ENCODE results near the gene REM1.
"Not testable (repeated sequence)": the region's sequence is repeated elsewhere in the genome, so short reads cannot be mapped to it uniquely, and the experiment has no call there.

DNA sequence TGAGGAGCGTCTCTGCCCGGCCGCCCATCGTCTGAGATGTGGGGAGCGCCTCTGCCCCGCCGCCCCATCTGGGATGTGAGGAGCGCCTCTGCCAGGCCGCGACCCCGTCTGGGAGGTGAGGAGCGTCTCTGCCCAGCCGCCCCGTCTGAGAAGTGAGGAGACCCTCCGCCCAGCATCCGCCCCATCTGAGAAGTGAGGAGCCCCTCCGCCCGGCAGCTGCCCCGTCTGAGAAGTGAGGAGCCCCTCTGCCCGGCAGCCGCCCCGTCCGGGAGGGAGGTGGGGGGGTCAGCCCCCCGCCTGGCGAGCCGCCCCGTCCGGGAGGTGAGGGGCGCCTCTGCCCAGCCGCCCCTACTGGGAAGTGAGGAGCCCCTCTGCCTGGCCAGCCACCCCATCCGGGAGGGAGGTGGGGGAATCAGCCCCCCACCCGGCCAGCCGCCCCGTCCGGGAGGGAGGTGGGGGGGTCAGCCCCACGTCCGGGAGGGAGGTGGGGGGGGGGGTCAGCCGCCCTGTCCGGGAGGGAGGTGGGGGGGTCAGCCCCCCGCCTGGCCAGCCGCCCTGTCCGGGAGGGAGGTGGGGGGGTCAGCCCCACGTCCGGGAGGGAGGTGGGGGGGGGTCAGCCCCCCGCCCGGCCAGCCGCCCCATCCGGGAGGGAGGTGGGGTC, 48.1 kb upstream of the REM1 start:
- not testable (repeated sequence) for TF ChIP-seq CTCF (IDR thresholded peaks at IDR 0.05 in 2 of 3, conservative IDR thresholded peaks at IDR 0.05 in 1 of 3; ENCODE audit: borderline replicate concordance in 1 of 3, insufficient read depth in 1 of 3, low read depth in 2 of 3, low read length in 2 of 3); CEBPB (IDR thresholded peaks at IDR 0.05; ENCODE audit: low read depth); POLR2AphosphoS5 (IDR thresholded peaks at IDR 0.05; ENCODE audit: low read depth, low read length); TCF7L2 (IDR thresholded peaks at IDR 0.05; ENCODE audit: borderline replicate concordance, extremely low read depth, insufficient read depth, insufficient read length); ZFX (IDR thresholded peaks at IDR 0.05)
